GM21717 (cell line): ENCODE results near the gene ZCCHC9.

Experiments
- ATAC-seq: cut with Tn5 transposase; IDR thresholded peaks from one replicate; pipeline ENCODE4 v1.9.1; 2021; ENCODE audit warnings: mild to moderate bottlenecking, moderate library complexity; ENCODE audit not compliant: unreplicated experiment

The ZCCHC9 gene

GRCh38 chr5:81354093-81354492 lies 52.7 kb downstream of the ZCCHC9 start:
- ATAC-seq = no peak

DNA sequence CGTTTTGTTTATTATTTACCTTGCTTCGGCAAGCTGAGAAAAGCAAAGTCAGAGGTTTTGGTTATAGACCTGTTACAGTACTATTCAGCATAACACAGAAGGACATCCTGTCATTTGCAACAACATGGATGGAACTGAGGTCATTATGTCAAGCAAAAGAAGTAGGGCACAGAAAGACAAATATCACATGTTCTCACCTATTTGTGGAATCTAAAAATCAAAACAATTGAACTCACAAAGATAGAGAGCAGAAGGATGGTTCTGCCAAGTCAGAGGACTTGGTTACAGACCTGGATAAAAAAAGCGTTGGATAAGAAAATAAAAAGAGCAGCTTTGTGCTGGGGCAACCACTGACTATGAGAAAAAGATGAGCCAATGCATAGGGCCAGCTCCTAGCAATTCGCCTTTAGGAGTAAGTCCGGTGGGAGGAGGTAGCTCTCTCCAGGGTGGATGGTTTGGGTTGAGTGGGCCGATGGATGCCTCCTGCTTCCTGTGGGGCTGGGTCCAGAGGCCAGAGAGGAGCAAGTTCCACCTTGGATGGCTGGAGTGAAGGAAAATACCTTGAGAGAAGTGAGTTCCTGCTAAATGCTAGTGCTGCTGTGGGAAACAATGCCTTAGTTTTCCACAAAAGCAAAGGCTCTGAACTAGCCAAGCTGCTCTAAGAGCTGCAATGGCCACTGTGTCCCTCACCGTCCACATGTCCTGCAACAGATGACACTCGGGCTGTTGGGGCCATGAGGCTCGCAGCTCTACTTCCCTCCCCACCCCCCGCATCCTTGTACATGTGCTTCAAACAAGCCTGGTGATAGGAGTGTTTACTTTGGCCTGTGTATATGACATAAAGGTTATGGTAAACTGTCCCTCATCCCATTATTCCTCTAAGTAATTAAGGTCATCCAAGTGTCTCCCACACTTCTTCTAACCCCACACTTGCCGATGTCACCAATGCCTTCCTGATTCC lies 54.2 kb downstream of the ZCCHC9 start:
- no peak for ATAC-seq

GRCh38 chr5:81359108-81359507 lies 57.7 kb downstream of the ZCCHC9 start:
- no peak for ATAC-seq

DNA sequence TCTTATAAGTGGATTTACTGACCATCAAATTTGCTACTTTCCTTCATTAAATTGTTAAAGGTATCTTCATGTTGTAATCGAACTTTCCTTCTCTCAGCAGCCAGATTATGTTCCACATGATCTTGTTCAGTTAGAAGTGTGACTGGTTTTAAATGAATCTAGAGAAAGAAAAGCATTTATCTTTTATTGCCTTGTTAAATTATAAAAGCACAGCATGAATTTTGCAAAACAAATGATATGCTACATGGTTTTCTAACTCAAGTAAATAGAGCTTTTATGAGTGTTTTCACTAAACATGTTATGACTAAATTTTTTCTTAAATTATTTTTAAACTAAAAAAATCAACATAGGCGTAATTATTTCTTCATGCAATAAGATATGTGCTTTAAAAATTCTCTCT lies 58.5 kb downstream of the ZCCHC9 start:
- ATAC-seq = no peak

DNA sequence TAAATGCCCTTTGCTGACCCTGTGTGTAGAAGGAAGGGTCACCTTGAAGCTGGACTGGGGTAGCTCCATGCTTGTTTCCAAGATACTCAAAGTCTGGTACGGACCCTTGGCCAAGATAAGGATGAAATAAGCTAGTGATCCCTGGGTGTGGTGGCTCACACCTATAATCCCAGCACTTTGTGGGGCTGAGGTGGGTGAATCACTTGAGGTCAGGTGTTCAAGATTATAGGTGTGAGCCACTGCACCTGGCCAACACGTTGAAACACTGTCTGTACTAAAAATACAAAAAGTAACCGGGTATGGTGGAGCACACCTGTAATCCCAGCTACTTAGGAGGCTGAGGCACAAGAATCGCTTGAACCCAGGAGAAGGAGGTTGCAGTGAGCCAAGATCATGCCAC lies 59.3 kb downstream of the ZCCHC9 start:
- ATAC-seq = no peak

- ATAC-seq = no peak
These were observed 60.2 kb downstream of the ZCCHC9 start for GRCh38 chr5:81361600-81361999.
